Progenitor cell of endocrine pancreas (in vitro differentiated cells): Measurements from ENCODE around the gene NPHP4. TPM values are rescaled to one million over a fixed set of nuclear protein-coding genes. Genes with fewer than 3 reads are reported as not detected.
"Not testable (repeated sequence)": the region's sequence is repeated elsewhere in the genome, so short reads cannot be mapped to it uniquely, and the experiment has no call there.

ENCODE experiments used
- DNase-seq: peaks from one replicate; pipeline ENCODE4 v3.0.0; 2021; ENCODE audit warnings: low spot score; ENCODE audit not compliant: unreplicated experiment
- H3K27ac Mint-ChIP-seq: 2 replicates; pipeline ENCODE4 v1.8.0; 2021; ENCODE audit warnings: mild to moderate bottlenecking, moderate library complexity, mixed read lengths
- H3K27me3 Mint-ChIP-seq: 2 replicates; pipeline ENCODE4 v1.8.0; 2021; ENCODE audit warnings: mixed read lengths
- H3K36me3 Mint-ChIP-seq: 2 replicates; pipeline ENCODE4 v1.8.0; 2022; ENCODE audit warnings: mixed read lengths; ENCODE audit not compliant: insufficient read depth
- H3K4me1 Mint-ChIP-seq: 2 replicates; pipeline ENCODE4 v1.8.0; 2021; ENCODE audit warnings: low read depth, mixed read lengths
- H3K4me3 Mint-ChIP-seq: 2 replicates; pipeline ENCODE4 v1.8.0; 2021; ENCODE audit warnings: low read depth, mild to moderate bottlenecking, moderate library complexity, mixed read lengths
- H3K9me3 Mint-ChIP-seq: 2 replicates; pipeline ENCODE4 v1.8.0; 2021; ENCODE audit warnings: low read depth, mixed read lengths
- total RNA-seq: library from RNA; stranded (reverse); gene quantifications from 2 replicates; pipeline ENCODE4 v1.2.1, GENCODE V29; 2021
- TF ChIP-seq, protein P1 (sequence below): fragments of 200-600 bp; sonication (generic); IDR thresholded peaks from one replicate; pipeline ENCODE4 v1.5.0; 2021; ENCODE audit warnings: antibody characterized with exemption, mild to moderate bottlenecking; ENCODE audit not compliant: unreplicated experiment

The NPHP4 gene
- total RNA-seq, 1 donor from 2014 or later, result 29.9 TPM

DNA sequence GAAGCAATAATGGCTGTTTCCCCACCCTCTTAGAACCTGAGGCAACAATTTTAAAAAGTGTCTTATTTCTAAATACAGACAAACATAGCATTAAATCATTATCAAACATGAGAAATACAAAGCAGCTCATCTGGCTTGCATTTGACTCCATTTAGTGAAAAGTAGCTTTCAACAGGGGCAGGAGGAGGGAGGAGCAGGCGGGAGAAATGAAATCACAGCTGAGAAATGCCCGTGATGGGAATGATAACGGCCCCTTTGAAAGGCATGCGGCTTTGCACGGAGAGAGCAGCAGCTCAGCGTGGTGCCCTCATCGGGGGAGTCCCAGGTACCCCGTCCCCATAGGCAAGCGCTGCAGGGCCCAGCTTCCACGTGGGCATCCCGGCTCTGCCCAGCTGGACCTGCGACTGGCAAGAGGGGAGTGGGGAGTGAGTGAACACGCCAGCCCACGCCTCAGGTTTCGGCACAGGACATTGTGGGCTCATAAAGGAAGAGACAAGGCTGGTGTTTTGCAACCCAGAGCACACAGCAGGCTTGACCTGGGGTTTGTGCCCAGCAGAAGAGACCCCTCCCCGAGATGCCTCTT lies 134.6 kb downstream of the NPHP4 start:
- H3K36me3 Mint-ChIP-seq, result no peaks in the 10 kb centered on the region
- no peaks in the 10 kb centered on the region for H3K4me1 Mint-ChIP-seq
- H3K9me3 Mint-ChIP-seq, result no peaks in the 10 kb centered on the region
- DNase-seq, result no peak
- no peaks in the 10 kb centered on the region for H3K27me3 Mint-ChIP-seq
- TF ChIP-seq, protein P1, sequence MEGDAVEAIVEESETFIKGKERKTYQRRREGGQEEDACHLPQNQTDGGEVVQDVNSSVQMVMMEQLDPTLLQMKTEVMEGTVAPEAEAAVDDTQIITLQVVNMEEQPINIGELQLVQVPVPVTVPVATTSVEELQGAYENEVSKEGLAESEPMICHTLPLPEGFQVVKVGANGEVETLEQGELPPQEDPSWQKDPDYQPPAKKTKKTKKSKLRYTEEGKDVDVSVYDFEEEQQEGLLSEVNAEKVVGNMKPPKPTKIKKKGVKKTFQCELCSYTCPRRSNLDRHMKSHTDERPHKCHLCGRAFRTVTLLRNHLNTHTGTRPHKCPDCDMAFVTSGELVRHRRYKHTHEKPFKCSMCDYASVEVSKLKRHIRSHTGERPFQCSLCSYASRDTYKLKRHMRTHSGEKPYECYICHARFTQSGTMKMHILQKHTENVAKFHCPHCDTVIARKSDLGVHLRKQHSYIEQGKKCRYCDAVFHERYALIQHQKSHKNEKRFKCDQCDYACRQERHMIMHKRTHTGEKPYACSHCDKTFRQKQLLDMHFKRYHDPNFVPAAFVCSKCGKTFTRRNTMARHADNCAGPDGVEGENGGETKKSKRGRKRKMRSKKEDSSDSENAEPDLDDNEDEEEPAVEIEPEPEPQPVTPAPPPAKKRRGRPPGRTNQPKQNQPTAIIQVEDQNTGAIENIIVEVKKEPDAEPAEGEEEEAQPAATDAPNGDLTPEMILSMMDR, result no peak
- no peak overlapping the region for H3K27ac Mint-ChIP-seq
- H3K4me3 Mint-ChIP-seq, result no peak overlapping the region

DNA sequence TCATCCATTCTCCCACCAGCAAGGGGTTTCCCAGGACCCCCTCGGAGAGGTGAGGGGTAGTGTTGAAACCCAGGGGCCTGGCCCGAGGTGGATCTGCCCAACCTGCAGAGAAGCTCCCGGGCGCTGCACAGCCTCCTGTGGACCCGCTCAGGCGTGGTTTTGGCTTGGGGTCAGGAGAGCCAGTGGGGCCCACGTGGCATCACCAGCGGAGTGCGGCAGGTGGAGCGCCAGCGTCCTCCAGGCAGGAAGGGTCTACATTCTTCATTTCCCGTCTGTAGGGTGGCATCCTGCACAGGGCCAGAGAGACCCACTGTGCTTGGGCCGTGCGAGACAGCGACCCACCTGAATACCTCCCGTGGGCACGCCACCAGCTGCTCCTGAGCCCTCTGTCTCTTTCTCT lies 135.2 kb downstream of the NPHP4 start:
- TF ChIP-seq, protein P1, result no peak
- DNase-seq, result no peak
- Mint-ChIP-seq H3K36me3 (no peaks in the 10 kb centered on the region), H3K27ac (no peak overlapping the region), H3K4me3 (no peak overlapping the region), H3K4me1 (no peaks in the 10 kb centered on the region), H3K9me3 (no peaks in the 10 kb centered on the region), H3K27me3 (no peaks in the 10 kb centered on the region)

DNA sequence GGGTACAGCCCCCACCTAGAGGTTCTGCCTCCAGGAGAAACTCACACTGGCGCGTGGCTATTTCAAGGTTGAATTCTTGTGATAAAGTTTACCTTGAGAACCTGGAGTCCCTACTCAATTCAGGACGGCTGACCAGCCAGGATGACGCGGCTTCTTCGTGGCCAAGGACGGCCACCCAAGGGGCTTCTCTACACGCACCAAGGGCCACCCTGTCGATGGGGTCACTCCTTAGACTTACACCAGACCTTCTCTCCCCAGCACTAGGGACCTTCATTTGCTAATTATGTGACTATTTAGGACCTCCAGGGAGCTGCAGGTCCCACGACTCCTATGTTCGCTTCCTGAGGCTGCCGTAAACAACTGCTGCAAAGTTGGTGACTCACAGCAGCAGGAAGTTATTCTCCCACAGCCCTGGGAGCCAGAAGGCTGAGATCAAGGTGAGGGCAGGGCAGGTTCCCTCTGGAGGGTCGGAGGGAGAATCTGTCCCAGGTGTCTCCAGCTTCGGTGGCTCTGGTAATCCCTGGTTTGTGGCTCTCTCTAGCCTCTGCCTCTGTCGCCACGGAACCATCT lies 135.9 kb downstream of the NPHP4 start:
- DNase-seq, result no peak
- Mint-ChIP-seq H3K36me3 (no peaks in the 10 kb centered on the region), H3K4me1 (no peaks in the 10 kb centered on the region), H3K27me3 (no peaks in the 10 kb centered on the region), H3K4me3 (no peak overlapping the region), H3K27ac (no peak overlapping the region), H3K9me3 (no peaks in the 10 kb centered on the region)
- TF ChIP-seq, protein P1, result no peak

DNA sequence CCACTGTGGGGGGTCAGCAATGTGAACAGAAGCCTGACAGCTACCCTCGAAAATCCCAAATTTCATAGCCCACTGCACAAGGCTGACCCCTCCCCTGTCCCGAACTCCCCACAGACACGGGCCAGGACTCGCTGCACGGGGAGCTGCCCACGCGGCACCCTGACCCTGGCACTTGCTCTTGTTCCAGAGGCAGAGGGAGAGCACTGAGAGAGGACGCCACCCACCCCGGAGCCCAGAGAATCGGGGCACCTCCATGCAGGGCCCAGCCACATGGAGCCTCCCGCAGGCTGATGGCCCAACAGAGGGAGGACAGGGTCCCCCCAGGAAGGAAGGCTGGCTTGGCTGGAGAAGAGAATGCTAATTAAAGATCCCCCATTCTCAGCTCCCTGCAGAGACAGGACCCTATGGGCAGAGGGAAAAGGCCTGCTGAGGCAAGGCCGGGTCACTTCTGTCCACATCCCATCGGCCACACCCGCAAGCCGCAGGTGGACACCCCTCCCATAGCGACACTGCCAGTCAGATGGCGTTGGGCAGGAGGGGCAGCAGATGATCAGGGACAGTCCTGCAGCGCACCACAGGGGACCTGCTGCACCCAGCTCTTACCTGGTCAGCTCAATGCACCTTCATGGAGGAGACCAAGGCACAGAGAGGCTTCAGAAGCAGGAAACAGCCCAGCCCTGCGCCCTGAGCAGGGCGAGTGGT lies 136.9 kb downstream of the NPHP4 start:
- TF ChIP-seq, protein P1, result no peak
- no peak for DNase-seq
- no peaks in the 10 kb centered on the region for H3K4me1 Mint-ChIP-seq
- no peak overlapping the region for H3K4me3 Mint-ChIP-seq
- no peaks in the 10 kb centered on the region for H3K27me3 Mint-ChIP-seq
- no peaks in the 10 kb centered on the region for H3K9me3 Mint-ChIP-seq
- H3K36me3 Mint-ChIP-seq, result no peaks in the 10 kb centered on the region
- H3K27ac Mint-ChIP-seq, result no peak overlapping the region

DNA sequence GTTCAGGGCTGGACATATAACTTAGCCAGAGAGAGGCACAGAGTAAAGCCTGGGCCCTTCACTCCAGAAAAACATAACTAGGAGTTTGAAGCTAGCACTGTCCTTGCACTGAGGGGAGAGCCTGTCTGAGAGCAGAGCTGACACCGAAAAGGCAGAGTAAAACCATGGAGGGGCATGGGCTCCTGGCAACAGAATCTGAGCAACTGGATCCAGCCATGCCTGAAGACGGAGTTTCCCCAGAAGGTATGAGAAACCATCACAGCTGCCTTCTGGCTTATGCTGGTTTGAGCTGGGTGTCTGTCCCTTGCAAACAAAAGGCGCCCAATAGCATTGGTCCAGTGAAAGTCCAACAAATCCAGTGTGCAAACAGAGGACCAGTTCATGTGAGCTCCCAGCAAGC lies 137.5 kb downstream of the NPHP4 start:
- Mint-ChIP-seq H3K4me3 (no peak overlapping the region), H3K9me3 (no peaks in the 10 kb centered on the region), H3K27me3 (no peaks in the 10 kb centered on the region), H3K4me1 (no peaks in the 10 kb centered on the region), H3K27ac (no peak overlapping the region), H3K36me3 (no peaks in the 10 kb centered on the region)
- no peak for DNase-seq
- TF ChIP-seq, protein P1, result no peak

DNA sequence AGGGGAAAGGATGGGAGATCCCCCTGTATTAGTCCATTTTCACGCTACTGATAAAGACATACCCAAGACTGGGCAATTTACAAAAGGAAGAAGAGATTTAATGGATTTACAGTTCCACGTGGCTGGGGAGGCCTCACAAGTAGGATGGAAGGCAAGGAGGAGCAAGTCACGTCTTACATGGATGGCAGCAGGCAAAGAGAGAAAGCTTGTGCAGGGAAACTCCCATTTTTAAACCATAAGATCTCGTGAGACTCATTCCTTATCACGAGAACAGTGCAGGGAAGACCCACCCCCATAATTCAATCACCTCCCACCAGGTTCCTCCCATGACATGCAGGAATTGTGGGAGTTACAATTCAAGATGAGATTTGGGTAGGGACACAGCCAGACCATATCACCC lies 138.4 kb downstream of the NPHP4 start:
- H3K27ac Mint-ChIP-seq, H3K36me3 Mint-ChIP-seq, H3K4me1 Mint-ChIP-seq, H3K4me3 Mint-ChIP-seq, H3K27me3 Mint-ChIP-seq, DNase-seq, H3K9me3 Mint-ChIP-seq: not testable (repeated sequence)
